Endodermal cell (in vitro differentiated cells): ENCODE data around the gene PABPN1L. TPM values are rescaled to one million over a fixed set of nuclear protein-coding genes. Genes with fewer than 3 reads are reported as not detected.

Experiments used
- DNase-seq: peaks from one replicate; pipeline ENCODE4 v3.0.0-alpha.2; 2017
- H3K27ac ChIP-seq: 2 replicates; pipeline ENCODE4 v1.5.1; 2013; ENCODE audit warnings: mild to moderate bottlenecking, low read depth, low read length, moderate library complexity
- H3K27me3 ChIP-seq: 2 replicates; pipeline ENCODE4 v1.6.1; 2013; ENCODE audit warnings: mild to moderate bottlenecking, low read length, moderate library complexity; ENCODE audit not compliant: insufficient read depth, control insufficient read depth, poor library complexity, severe bottlenecking
- H3K36me3 ChIP-seq: 2 replicates; pipeline ENCODE4 v1.7.0; 2013; ENCODE audit warnings: mild to moderate bottlenecking, low read length, moderate library complexity; ENCODE audit not compliant: control insufficient read depth, insufficient read depth
- H3K4me1 ChIP-seq: one replicate; pipeline ENCODE4 v1.7.0; 2013; ENCODE audit warnings: low read length; ENCODE audit not compliant: control insufficient read depth, insufficient read depth
- H3K4me3 ChIP-seq: 2 replicates; pipeline ENCODE4 v1.5.1; 2013; ENCODE audit warnings: mild to moderate bottlenecking, low read length, moderate library complexity
- H3K9ac ChIP-seq: 2 replicates; pipeline ENCODE4 v1.6.1; 2013; ENCODE audit warnings: mild to moderate bottlenecking, low read length, moderate library complexity; ENCODE audit not compliant: poor library complexity, severe bottlenecking; ENCODE audit errors: extremely low read depth
- H3K9me3 ChIP-seq: 2 replicates; pipeline ENCODE4 v1.6.1; 2013; ENCODE audit warnings: mild to moderate bottlenecking, low read length, moderate library complexity; ENCODE audit not compliant: control insufficient read depth
- H3K27ac Mint-ChIP-seq: 2 replicates; pipeline ENCODE4 v1.8.0; 2020; ENCODE audit warnings: mixed read lengths
- H3K27me3 Mint-ChIP-seq: 2 replicates; pipeline ENCODE4 v1.8.0; 2021; ENCODE audit warnings: mild to moderate bottlenecking, mixed read lengths; ENCODE audit not compliant: insufficient read depth
- H3K36me3 Mint-ChIP-seq: 2 replicates; pipeline ENCODE4 v1.8.0; 2020; ENCODE audit warnings: low read depth, mixed read lengths
- H3K4me1 Mint-ChIP-seq: 2 replicates; pipeline ENCODE4 v1.8.0; 2020; ENCODE audit warnings: mixed read lengths
- H3K4me3 Mint-ChIP-seq: 2 replicates; pipeline ENCODE4 v1.8.0; 2020; ENCODE audit warnings: mild to moderate bottlenecking, moderate library complexity, mixed read lengths
- H3K9me3 Mint-ChIP-seq: 2 replicates; pipeline ENCODE4 v1.8.0; 2020; ENCODE audit warnings: mild to moderate bottlenecking, mixed read lengths
- WGBS, 2 experiments: methylation state at CpG; one replicate each; pipeline versions ENCODE4 v1.1.5 to v1.1.7; 2013; ENCODE audit warnings: missing lambda C conversion rate in 2 of 2, mixed read lengths in 1 of 2; ENCODE audit not compliant: insufficient coverage in 1 of 2, insufficient read length in 1 of 2; 5-methylcytosine and 5-hydroxymethylcytosine counted together
- total RNA-seq, 2 donors: library from RNA; stranded (reverse); fragmentation: NEBNext Ultra II Directional in 1 of 2; extraction: Animal tissue kit (Norgen Biotek cat#: 25700) in 1 of 2; gene quantifications; 2 replicates in 1 of 2; 3 replicates in 1 of 2; pipeline ENCODE4 v1.2.1, GENCODE V29; 2021
- TF ChIP-seq, protein P1 (sequence below): fragments of 200-600 bp; sonication (generic); conservative IDR thresholded peaks from 2 replicates; pipeline ENCODE4 v1.5.0; 2021; ENCODE audit warnings: antibody characterized with exemption, mild to moderate bottlenecking

Gene PABPN1L
- total RNA-seq, 2 donors from 2014 or later = not detected

DNA sequence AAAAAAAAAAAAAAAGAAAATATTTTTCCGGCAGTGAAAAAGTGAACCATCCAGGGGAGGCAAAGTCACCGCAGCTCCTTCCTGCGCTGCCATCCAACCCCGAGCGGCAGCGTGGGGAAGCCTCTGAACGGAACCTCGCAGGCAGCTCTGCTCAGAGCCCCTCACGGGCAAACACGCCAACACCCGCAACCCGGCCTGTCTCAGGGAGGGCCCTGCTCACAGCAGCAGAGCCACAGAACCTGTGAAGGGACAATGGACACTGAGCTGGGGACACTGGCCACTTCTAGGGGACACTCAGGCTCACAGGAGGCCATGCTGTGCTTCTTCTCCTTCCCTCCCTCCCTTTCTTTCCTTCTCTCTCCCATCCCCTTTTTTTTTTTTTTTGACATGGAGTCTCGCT is 33.4 kb downstream of the PABPN1L start:
- H3K4me3 ChIP-seq = no peak overlapping the region
- Mint-ChIP-seq H3K27me3 (no peaks in the 10 kb centered on the region), H3K4me1 (no peaks in the 10 kb centered on the region), H3K27ac (no peak overlapping the region), H3K9me3 (no peaks in the 10 kb centered on the region), H3K4me3 (no peak overlapping the region), H3K36me3 (peaks cover 5% of the 10 kb centered on the region)
- no peak overlapping the region for H3K27ac ChIP-seq
- WGBS, 2 experiments = 95 to 100% methylated on average over 6 to 13 of the region's 13 CpGs
- H3K9ac ChIP-seq = no peak overlapping the region
- no peak for DNase-seq
- TF ChIP-seq, protein P1, sequence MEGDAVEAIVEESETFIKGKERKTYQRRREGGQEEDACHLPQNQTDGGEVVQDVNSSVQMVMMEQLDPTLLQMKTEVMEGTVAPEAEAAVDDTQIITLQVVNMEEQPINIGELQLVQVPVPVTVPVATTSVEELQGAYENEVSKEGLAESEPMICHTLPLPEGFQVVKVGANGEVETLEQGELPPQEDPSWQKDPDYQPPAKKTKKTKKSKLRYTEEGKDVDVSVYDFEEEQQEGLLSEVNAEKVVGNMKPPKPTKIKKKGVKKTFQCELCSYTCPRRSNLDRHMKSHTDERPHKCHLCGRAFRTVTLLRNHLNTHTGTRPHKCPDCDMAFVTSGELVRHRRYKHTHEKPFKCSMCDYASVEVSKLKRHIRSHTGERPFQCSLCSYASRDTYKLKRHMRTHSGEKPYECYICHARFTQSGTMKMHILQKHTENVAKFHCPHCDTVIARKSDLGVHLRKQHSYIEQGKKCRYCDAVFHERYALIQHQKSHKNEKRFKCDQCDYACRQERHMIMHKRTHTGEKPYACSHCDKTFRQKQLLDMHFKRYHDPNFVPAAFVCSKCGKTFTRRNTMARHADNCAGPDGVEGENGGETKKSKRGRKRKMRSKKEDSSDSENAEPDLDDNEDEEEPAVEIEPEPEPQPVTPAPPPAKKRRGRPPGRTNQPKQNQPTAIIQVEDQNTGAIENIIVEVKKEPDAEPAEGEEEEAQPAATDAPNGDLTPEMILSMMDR = no peak
- no peaks in the 10 kb centered on the region for H3K4me1 ChIP-seq
- no peaks in the 10 kb centered on the region for H3K9me3 ChIP-seq
- H3K27me3 ChIP-seq = no peaks in the 10 kb centered on the region
- H3K36me3 ChIP-seq = no peaks in the 10 kb centered on the region

DNA sequence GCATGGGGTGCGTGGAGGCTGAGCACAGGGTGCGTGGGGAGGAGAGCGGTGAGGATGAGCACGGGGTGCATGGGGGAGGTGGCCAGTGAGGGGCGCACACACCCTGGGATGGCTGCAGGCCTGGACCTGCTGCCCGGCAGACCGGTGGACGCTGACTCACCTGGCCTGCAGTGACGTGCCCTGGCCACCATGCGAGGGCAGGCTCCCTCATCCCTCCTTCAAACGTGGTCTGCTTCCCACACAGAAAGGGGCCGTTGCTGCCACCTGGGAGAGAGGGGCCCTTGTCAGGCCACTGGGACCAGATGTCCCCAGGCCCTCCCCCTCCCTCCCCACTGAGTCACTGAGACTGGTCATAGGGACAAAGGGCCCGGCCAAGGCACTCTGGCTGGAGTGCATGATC is 34.6 kb downstream of the PABPN1L start:
- Histone ChIP-seq H3K9ac (no peak overlapping the region), H3K27me3 (no peaks in the 10 kb centered on the region), H3K27ac (no peak overlapping the region), H3K4me3 (no peak overlapping the region), H3K4me1 (no peaks in the 10 kb centered on the region), H3K9me3 (no peaks in the 10 kb centered on the region), H3K36me3 (no peaks in the 10 kb centered on the region)
- Mint-ChIP-seq H3K9me3 (no peaks in the 10 kb centered on the region), H3K4me1 (no peaks in the 10 kb centered on the region), H3K27ac (no peak overlapping the region), H3K36me3 (peaks cover 5% of the 10 kb centered on the region), H3K27me3 (no peaks in the 10 kb centered on the region), H3K4me3 (no peak overlapping the region)
- TF ChIP-seq, protein P1 = peak; percentile 40
- DNase-seq = no peak
- 86 to 89% methylated on average over 8 to 13 of the region's 13 CpGs for WGBS, 2 experiments

DNA sequence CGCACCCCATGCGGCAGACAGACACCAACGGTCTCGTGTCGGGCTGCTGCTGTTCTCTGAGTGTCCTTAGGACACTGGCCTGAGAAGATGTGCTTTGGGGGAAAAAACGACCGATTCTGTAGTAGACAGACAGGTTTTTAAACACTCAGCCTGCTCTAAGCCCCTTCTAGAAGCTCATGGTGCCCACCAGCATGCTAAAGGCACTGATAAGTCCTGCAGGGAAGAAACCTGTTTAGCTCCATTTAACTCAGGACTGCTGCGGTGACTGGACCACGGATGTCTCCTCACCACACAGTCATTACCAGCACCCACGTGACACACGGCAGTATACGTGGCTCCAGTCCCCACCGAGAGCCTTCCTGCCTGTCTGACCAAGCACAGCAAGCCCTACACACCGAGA is 35.7 kb downstream of the PABPN1L start:
- no peak overlapping the region for H3K4me3 ChIP-seq
- H3K36me3 Mint-ChIP-seq = peaks cover 5% of the 10 kb centered on the region
- no peak overlapping the region for H3K9ac ChIP-seq
- H3K4me1 ChIP-seq = no peaks in the 10 kb centered on the region
- no peaks in the 10 kb centered on the region for H3K4me1 Mint-ChIP-seq
- TF ChIP-seq, protein P1 = no peak
- H3K36me3 ChIP-seq = no peaks in the 10 kb centered on the region
- no peaks in the 10 kb centered on the region for H3K9me3 ChIP-seq
- no peak for DNase-seq
- WGBS, 2 experiments = 93 to 95% methylated on average over 8 to 14 of the region's 14 CpGs
- H3K27ac Mint-ChIP-seq = no peak overlapping the region
- H3K27ac ChIP-seq = no peak overlapping the region
- H3K4me3 Mint-ChIP-seq = no peak overlapping the region
- H3K27me3 ChIP-seq = no peaks in the 10 kb centered on the region
- no peaks in the 10 kb centered on the region for H3K9me3 Mint-ChIP-seq
- no peaks in the 10 kb centered on the region for H3K27me3 Mint-ChIP-seq
